HepG2 (cell line): Measurements from ENCODE around the gene NOM1.

Experiments
- AGO2 ChIP-seq: fragments of 200-400 bp; formaldehyde crosslinking; optimal IDR thresholded peaks from 2 replicates; pipeline ENCODE3; 2017; ENCODE audit warnings: mild to moderate bottlenecking, low read depth, low read length, moderate library complexity
- ATF7 ChIP-seq, 2 experiments: fragments of 450-650 bp in 1 of 2; sonication (generic) in 1 of 2; formaldehyde crosslinking in 1 of 2; IDR thresholded peaks; 2 replicates each; pipeline versions ENCODE4 v1.4.0 to v1.6.1; 2016 to 2020; ENCODE audit warnings: antibody characterized with exemption in 1 of 2, mild to moderate bottlenecking in 1 of 2, missing genetic modification reagents in 1 of 2
- CTCF ChIP-seq: sonication (generic); formaldehyde crosslinking; IDR thresholded peaks from 2 replicates; pipeline ENCODE4 v1.5.0; 2020; ENCODE audit warnings: mild to moderate bottlenecking, missing genetic modification reagents, moderate library complexity
- FOXP1 ChIP-seq, 2 experiments: fragments of 450-650 bp in 1 of 2; IDR thresholded peaks; 2 replicates each; pipeline ENCODE4 v1.6.1; 2017 to 2018; ENCODE audit warnings: antibody characterized with exemption in 1 of 2
- NR2F1 ChIP-seq, 2 experiments: fragments of 450-650 bp in 1 of 2; formaldehyde crosslinking in 1 of 2; IDR thresholded peaks; 2 replicates each; pipeline versions ENCODE4 v1.5.0 to v1.6.1; 2016 to 2020; ENCODE audit warnings: mild to moderate bottlenecking in 1 of 2, missing compliant biosample characterization in 1 of 2, missing genetic modification reagents in 1 of 2, moderate library complexity in 1 of 2
- ZBED4 ChIP-seq: sonication (generic); formaldehyde crosslinking; IDR thresholded peaks from 2 replicates; pipeline ENCODE4 v1.4.0; 2020; ENCODE audit warnings: missing genetic modification reagents, borderline replicate concordance

GRCh38 chr7:156979711-156980110 lies 30.2 kb downstream of the NOM1 start:
- TF ChIP-seq ATF7 (IDR thresholded peaks at IDR 0.05), result no peak
- TF ChIP-seq ATF7 (CRISPR knock-in tag; IDR thresholded peaks at IDR 0.05), result no peak
- TF ChIP-seq ZBED4 (CRISPR knock-in tag), result no peak
- TF ChIP-seq CTCF (CRISPR knock-in tag), result no peak
- no peak for TF ChIP-seq AGO2
- TF ChIP-seq FOXP1 (IDR thresholded peaks at IDR 0.05), result no peak
- no peak for TF ChIP-seq FOXP1 (CRISPR knock-in tag; IDR thresholded peaks at IDR 0.05)
- no peak for TF ChIP-seq NR2F1 (CRISPR knock-in tag; IDR thresholded peaks at IDR 0.05)
